ENCODE results near the gene RNF214. TPM values are rescaled to one million over a fixed set of nuclear protein-coding genes. Genes with fewer than 3 reads are reported as not detected.

The RNF214 gene
- total and polyA plus RNA-seq, 12 donors: 7.3 to 33.5 (median 25.4) TPM

- no peak for TF ChIP-seq CTCF (IDR thresholded peaks at IDR 0.05)
- peak within 1 kb of the TSS; percentile 10 to 65 (median 46) for H3K4me3 ChIP-seq
- peaks cover 1 to 62% (median 31%) of the 10 kb centered on the region in 9 donors for H3K4me1 ChIP-seq
- no peaks in the 10 kb centered on the region for H3K27me3 ChIP-seq
- WGBS, 2 donors: 17 to 19% methylated on average over 34 of the region's 34 CpGs
- peak within 1 kb of the TSS; percentile 70 to 92 (median 84) for H3K27ac ChIP-seq
- ATAC-seq (peak; percentile 69 to 87 (median 81)), DNase-seq (peak; percentile 78 to 80)
- H3K36me3 ChIP-seq: peaks cover 0 to 51% (median 10%) of the 10 kb centered on the region in 9 donors
- intact Hi-C loops (cut with DNase I): loop anchor here in 1 of 10 donors (2.0 kb wide), 1 partner anchor 16 kb away; no protein-coding TSS in a partner anchor
- H3K9me3 ChIP-seq: no peaks in the 10 kb centered on the region
Measured at GRCh38 chr11:117199053-117199915, 33.2 kb upstream of the RNF214 start, which contains the start of gene TAGLN. Gene TAGLN (plus strand): TSS chr11:117199370. CDS start chr11:117203014, 3,644 bp downstream.

GRCh38 chr11:117199916-117200812 lies 32.3 kb upstream of the RNF214 start:
- intact Hi-C loops (cut with DNase I): loop anchor here in 1 of 10 donors (2.0 kb wide), 1 partner anchor 17 kb away; no protein-coding TSS in a partner anchor
- H3K4me3 ChIP-seq: peak overlapping the region; percentile 10 to 65 (median 46)
- peaks cover 6 to 71% (median 40%) of the 10 kb centered on the region in 9 donors for H3K4me1 ChIP-seq
- DNase-seq (peak in 1 of 2 donors; percentile 13), ATAC-seq (peak in 5 of 8 donors; percentile 1 to 6 (median 3))
- no peaks in the 10 kb centered on the region for H3K27me3 ChIP-seq
- peaks cover 0 to 52% (median 10%) of the 10 kb centered on the region in 9 donors for H3K36me3 ChIP-seq
- H3K27ac ChIP-seq: peak overlapping the region; percentile 50 to 92 (median 84)
- no peak for TF ChIP-seq CTCF (IDR thresholded peaks at IDR 0.05)
- no peaks in the 10 kb centered on the region for H3K9me3 ChIP-seq
- 57 to 59% methylated on average over 13 of the region's 13 CpGs for WGBS, 2 donors

GRCh38 chr11:117200813-117201657 lies 31.4 kb upstream of the RNF214 start:
- TF ChIP-seq CTCF (IDR thresholded peaks at IDR 0.05): no peak
- DNase-seq (no peak), ATAC-seq (no peak)
- peaks cover 6 to 75% (median 43%) of the 10 kb centered on the region in 9 donors for H3K4me1 ChIP-seq
- H3K4me3 ChIP-seq: peak overlapping the region in 9 of 10 donors; percentile 40 to 65 (median 46)
- peak overlapping the region in 9 of 10 donors; percentile 50 to 92 (median 87) for H3K27ac ChIP-seq
- intact Hi-C loops (cut with DNase I): no loop called here
- WGBS, 2 donors: 66 to 70% methylated on average over 12 of the region's 12 CpGs
- no peaks in the 10 kb centered on the region for H3K9me3 ChIP-seq
- peaks cover 0 to 48% (median 11%) of the 10 kb centered on the region in 9 donors for H3K36me3 ChIP-seq
- no peaks in the 10 kb centered on the region for H3K27me3 ChIP-seq

All from heart right ventricle (tissue), 16 donors.